K562 (cell line): ENCODE measurements around the gene UBXN1. TPM values are rescaled to one million over a fixed set of nuclear protein-coding genes. Genes with fewer than 3 reads are reported as not detected.
A peak's percentile ranks its signal among the peaks of the same experiment; 100 is the strongest.

Experiments used
- ELF1 ChIP-seq: fragments of 200-800 bp; sonication (Bioruptor generic); IDR thresholded peaks from 2 replicates; pipeline ENCODE4 v1.6.1; 2016; ENCODE audit warnings: missing genetic modification characterization, missing compliant biosample characterization
- FOXA3 ChIP-seq, 2 experiments: fragments of 450-650 bp in 1 of 2; sonication (generic) in 1 of 2; formaldehyde crosslinking; IDR thresholded peaks in 1 of 2; conservative IDR thresholded peaks in 1 of 2; 2 replicates each; pipeline versions ENCODE4 v1.4.0 to v1.8.0; 2020 to 2022; ENCODE audit warnings: mild to moderate bottlenecking in 2 of 2, missing genetic modification reagents in 1 of 2
- HCFC1 ChIP-seq: IDR thresholded peaks from 2 replicates; pipeline ENCODE4 v1.6.1; 2012; ENCODE audit warnings: low read depth, low read length, improper control_type of control experiment
- IRF2 ChIP-seq: sonication (generic); formaldehyde crosslinking; IDR thresholded peaks from 2 replicates; pipeline ENCODE4 v1.8.1; 2022; ENCODE audit warnings: mild to moderate bottlenecking, missing genetic modification reagents
- L3MBTL2 ChIP-seq: fragments of 450-650 bp; IDR thresholded peaks from 2 replicates; pipeline ENCODE4 v1.6.1; 2016; ENCODE audit warnings: mild to moderate bottlenecking, moderate library complexity
- NCOA6 ChIP-seq: fragments of 450-650 bp; IDR thresholded peaks from 2 replicates; pipeline ENCODE4 v1.6.1; 2017; ENCODE audit warnings: mild to moderate bottlenecking
- NR3C1 ChIP-seq: sonication (generic); formaldehyde crosslinking; IDR thresholded peaks from 2 replicates; pipeline ENCODE4 v1.8.1; 2022; ENCODE audit warnings: missing genetic modification reagents
- TCFL5 ChIP-seq: fragments of 250-450 bp; sonication (Bioruptor Pico); conservative IDR thresholded peaks from 2 replicates; pipeline ENCODE4 v1.6.1; 2021; ENCODE audit warnings: mild to moderate bottlenecking, moderate library complexity, matching md5 sums
- TOE1 ChIP-seq, 2 experiments: fragments of 450-650 bp in 1 of 2; sonication (generic) in 1 of 2; formaldehyde crosslinking in 1 of 2; IDR thresholded peaks; 2 replicates each; pipeline versions ENCODE4 v1.7.1 to v1.8.0; 2016 to 2022; ENCODE audit warnings: borderline replicate concordance in 2 of 2, mild to moderate bottlenecking in 2 of 2, antibody characterized with exemption in 1 of 2, inconsistent platforms in 1 of 2, low read depth in 1 of 2, missing genetic modification reagents in 1 of 2, moderate library complexity in 1 of 2
- ZNF589 ChIP-seq: fragments of 200-800 bp; sonication (Bioruptor generic); IDR thresholded peaks from 2 replicates; pipeline ENCODE4 v1.6.1; 2016; ENCODE audit warnings: low read depth, missing genetic modification characterization, missing compliant biosample characterization
- ZNF79 ChIP-seq: fragments of 250-450 bp; sonication (Bioruptor Pico); IDR thresholded peaks from 2 replicates; pipeline ENCODE4 v1.4.0; 2020; ENCODE audit warnings: low read depth, mild to moderate bottlenecking, moderate library complexity
- polyA plus RNA-seq, 8 experiments: library from polyadenylated mRNA; depleted of rRNA in 4 of 8; stranded (reverse) in 5 of 8; unstranded in 3 of 8; fragments of >200 nt; fragmentation: Nextera tagmentation in 2 of 8; fragmentation: Illumina TruSeq in 1 of 8; extraction: Ambion mirVana in 2 of 8; extraction: Trizol in 1 of 8; gene quantifications; 2 replicates each; pipeline versions ENCODE4 v1.2.1 to v1.2.3, GENCODE V29; 2011 to 2014; ENCODE audit warnings: inconsistent platforms in 1 of 8, missing spikeins in 1 of 8
- total RNA-seq, 7 experiments: library from RNA; depleted of rRNA in 6 of 7; stranded (reverse); fragments of >200 nt in 6 of 7; fragmentation: Illumina TruSeq in 2 of 7; extraction: Trizol in 2 of 7; gene quantifications; 2 replicates each; pipeline versions ENCODE4 v1.2.1 to v1.2.3, GENCODE V29; 2011 to 2021; ENCODE audit warnings: low replicate concordance in 1 of 7
- TF ChIP-seq, protein P1 (sequence below): fragments of 250-450 bp; sonication (Bioruptor Pico); IDR thresholded peaks from 2 replicates; pipeline ENCODE4 v1.8.0; 2021; ENCODE audit warnings: moderate library complexity, mild to moderate bottlenecking, inconsistent platforms
- TF ChIP-seq, protein P2 (sequence below): fragments of 450-650 bp; IDR thresholded peaks from 2 replicates; pipeline ENCODE4 v1.6.1; 2016; ENCODE audit warnings: borderline replicate concordance

UBXN1 gene
- total and polyA plus RNA-seq, 9 of the 15 experiments (the other 6 are each of a cell fraction or from before 2014, with no cell fraction given) = 4.8 to 263 (median 99.7) TPM

DNA sequence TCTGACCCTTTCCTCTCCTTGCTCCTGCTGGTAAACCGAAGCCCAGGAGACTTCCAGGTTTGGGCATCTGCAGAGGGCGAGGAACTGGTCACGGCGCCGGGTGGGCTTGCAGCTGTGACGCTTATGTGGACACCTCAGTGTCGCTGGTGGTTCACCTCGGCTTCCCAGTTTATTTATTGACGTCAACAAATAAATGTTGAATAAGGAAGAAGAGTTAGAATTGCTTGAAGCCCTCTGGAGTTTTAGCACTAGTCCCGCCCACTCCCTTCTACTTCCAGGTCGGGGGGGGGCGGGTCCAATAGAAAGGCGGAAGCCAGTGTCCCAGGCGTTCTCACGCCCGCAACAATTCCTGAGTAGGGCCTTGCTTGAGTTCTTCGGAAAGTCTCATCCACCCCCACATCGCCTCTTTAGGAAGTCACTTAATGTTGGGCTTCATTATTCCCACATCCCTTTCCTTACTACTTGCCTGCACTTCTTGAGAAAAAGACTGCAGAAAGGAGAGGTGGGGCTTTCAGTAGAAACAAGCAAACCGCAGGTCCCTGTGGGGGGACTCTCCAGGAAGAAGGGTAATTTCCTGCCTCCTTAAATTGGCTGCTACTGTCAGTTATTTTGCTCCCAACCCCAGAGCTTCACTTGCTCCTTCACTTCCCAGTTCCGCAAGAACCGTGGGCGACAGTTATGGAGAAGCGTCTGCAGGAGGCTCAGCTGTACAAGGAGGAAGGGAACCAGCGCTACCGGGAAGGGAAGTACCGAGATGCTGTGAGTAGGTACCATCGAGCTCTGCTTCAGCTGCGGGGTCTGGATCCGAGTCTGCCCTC lies 49.5 kb upstream of the UBXN1 start, which contains the start of gene TTC9C (continued):
- TF ChIP-seq TCFL5 (no peak), ZNF589 (CRISPR knock-in tag) (no peak), L3MBTL2 (peak; percentile 15; the same call in 1 of the 2 replicates), FOXA3 (CRISPR knock-in tag; conservative IDR thresholded peaks at IDR 0.05 in 1 of 2, IDR thresholded peaks at IDR 0.05 in 1 of 2) (peak in 1 of 2 experiments; percentile 48; a peak in 1 of 4 replicates), HCFC1 (peak; percentile 64), ELF1 (tag) (peak; percentile 91), NCOA6 (no peak), NR3C1 (CRISPR knock-in tag) (no peak), IRF2 (CRISPR knock-in tag) (no peak), TOE1 (IDR thresholded peaks at IDR 0.05; ENCODE audit: borderline replicate concordance) (peak; percentile 45; the same call in 1 of the 2 replicates), TOE1 (CRISPR knock-in tag; IDR thresholded peaks at IDR 0.05; ENCODE audit: borderline replicate concordance, low read depth) (no peak), ZNF79 (CRISPR knock-in tag) (no peak)
- TF ChIP-seq, protein P1, sequence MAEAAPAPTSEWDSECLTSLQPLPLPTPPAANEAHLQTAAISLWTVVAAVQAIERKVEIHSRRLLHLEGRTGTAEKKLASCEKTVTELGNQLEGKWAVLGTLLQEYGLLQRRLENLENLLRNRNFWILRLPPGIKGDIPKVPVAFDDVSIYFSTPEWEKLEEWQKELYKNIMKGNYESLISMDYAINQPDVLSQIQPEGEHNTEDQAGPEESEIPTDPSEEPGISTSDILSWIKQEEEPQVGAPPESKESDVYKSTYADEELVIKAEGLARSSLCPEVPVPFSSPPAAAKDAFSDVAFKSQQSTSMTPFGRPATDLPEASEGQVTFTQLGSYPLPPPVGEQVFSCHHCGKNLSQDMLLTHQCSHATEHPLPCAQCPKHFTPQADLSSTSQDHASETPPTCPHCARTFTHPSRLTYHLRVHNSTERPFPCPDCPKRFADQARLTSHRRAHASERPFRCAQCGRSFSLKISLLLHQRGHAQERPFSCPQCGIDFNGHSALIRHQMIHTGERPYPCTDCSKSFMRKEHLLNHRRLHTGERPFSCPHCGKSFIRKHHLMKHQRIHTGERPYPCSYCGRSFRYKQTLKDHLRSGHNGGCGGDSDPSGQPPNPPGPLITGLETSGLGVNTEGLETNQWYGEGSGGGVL (CRISPR knock-in tag) = no peak
- TF ChIP-seq, protein P2, sequence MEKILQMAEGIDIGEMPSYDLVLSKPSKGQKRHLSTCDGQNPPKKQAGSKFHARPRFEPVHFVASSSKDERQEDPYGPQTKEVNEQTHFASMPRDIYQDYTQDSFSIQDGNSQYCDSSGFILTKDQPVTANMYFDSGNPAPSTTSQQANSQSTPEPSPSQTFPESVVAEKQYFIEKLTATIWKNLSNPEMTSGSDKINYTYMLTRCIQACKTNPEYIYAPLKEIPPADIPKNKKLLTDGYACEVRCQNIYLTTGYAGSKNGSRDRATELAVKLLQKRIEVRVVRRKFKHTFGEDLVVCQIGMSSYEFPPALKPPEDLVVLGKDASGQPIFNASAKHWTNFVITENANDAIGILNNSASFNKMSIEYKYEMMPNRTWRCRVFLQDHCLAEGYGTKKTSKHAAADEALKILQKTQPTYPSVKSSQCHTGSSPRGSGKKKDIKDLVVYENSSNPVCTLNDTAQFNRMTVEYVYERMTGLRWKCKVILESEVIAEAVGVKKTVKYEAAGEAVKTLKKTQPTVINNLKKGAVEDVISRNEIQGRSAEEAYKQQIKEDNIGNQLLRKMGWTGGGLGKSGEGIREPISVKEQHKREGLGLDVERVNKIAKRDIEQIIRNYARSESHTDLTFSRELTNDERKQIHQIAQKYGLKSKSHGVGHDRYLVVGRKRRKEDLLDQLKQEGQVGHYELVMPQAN = peak; percentile 86
